Astrocyte (in vitro differentiated cells and primary cell): Measurements from ENCODE around the gene FOXJ1. TPM values are rescaled to one million over a fixed set of nuclear protein-coding genes. Genes with fewer than 3 reads are reported as not detected.
A peak's percentile ranks its signal among the peaks of the same experiment; 100 is the strongest.

Experiments
- DNase-seq: peaks from one replicate; pipeline ENCODE4 v3.0.0-alpha.2; 2010; ENCODE audit warnings: low read depth
- FAIRE-seq: peaks from 2 replicates; lab custom pipeline; 2011; peaks lifted over from hg19 to GRCh38; lab: Jason Lieb, UNC
- H2AFZ ChIP-seq: 2 replicates; pipeline ENCODE4 v1.6.0; 2012; ENCODE audit warnings: low read depth, low read length, inconsistent platforms
- H3K27ac ChIP-seq: 2 replicates; pipeline ENCODE4 v1.5.1; 2011; ENCODE audit warnings: low read depth, low read length, inconsistent platforms
- H3K27me3 ChIP-seq: 2 replicates; pipeline ENCODE4 v1.6.0; 2011; ENCODE audit warnings: low read length, inconsistent platforms; ENCODE audit not compliant: insufficient read depth
- H3K36me3 ChIP-seq: 2 replicates; pipeline ENCODE4 v1.5.1; 2011; ENCODE audit warnings: low read length, inconsistent platforms; ENCODE audit not compliant: insufficient read depth
- H3K4me1 ChIP-seq: 2 replicates; pipeline ENCODE4 v1.5.1; 2011; ENCODE audit warnings: low read length, inconsistent platforms; ENCODE audit not compliant: insufficient read depth
- H3K4me2 ChIP-seq: 2 replicates; pipeline ENCODE4 v1.6.0; 2012; ENCODE audit warnings: low read length, inconsistent platforms
- H3K4me3 ChIP-seq: 2 replicates; pipeline ENCODE4 v1.5.1; 2011; ENCODE audit warnings: low read depth, mild to moderate bottlenecking, low read length, inconsistent platforms; ENCODE audit not compliant: insufficient read depth
- H3K79me2 ChIP-seq: 2 replicates; pipeline ENCODE4 v1.6.0; 2012; ENCODE audit warnings: mild to moderate bottlenecking, low read length, inconsistent platforms; ENCODE audit not compliant: insufficient read depth
- H3K9ac ChIP-seq: 2 replicates; pipeline ENCODE4 v1.6.0; 2012; ENCODE audit warnings: mild to moderate bottlenecking, low read length, inconsistent platforms
- H3K9me3 ChIP-seq: 2 replicates; pipeline ENCODE4 v1.5.1; 2012; ENCODE audit warnings: low read depth, mild to moderate bottlenecking, low read length, inconsistent platforms; ENCODE audit not compliant: insufficient read depth
- H4K20me1 ChIP-seq: 2 replicates; pipeline ENCODE4 v1.6.0; 2012; ENCODE audit warnings: low read length, inconsistent platforms; ENCODE audit not compliant: insufficient read depth
- H3K27ac Mint-ChIP-seq: one replicate; pipeline ENCODE4 v1.8.0; 2021; ENCODE audit warnings: mild to moderate bottlenecking, mixed read lengths; ENCODE audit not compliant: unreplicated experiment
- H3K27me3 Mint-ChIP-seq: one replicate; pipeline ENCODE4 v1.8.0; 2021; ENCODE audit warnings: low read depth, mixed read lengths; ENCODE audit not compliant: unreplicated experiment
- H3K36me3 Mint-ChIP-seq: one replicate; pipeline ENCODE4 v1.8.0; 2021; ENCODE audit warnings: low read depth, mixed read lengths; ENCODE audit not compliant: unreplicated experiment
- H3K4me1 Mint-ChIP-seq: one replicate; pipeline ENCODE4 v1.8.0; 2021; ENCODE audit warnings: low read depth, mixed read lengths; ENCODE audit not compliant: unreplicated experiment
- H3K4me3 Mint-ChIP-seq: one replicate; pipeline ENCODE4 v1.8.0; 2021; ENCODE audit warnings: mild to moderate bottlenecking, moderate library complexity, mixed read lengths; ENCODE audit not compliant: unreplicated experiment
- H3K9me3 Mint-ChIP-seq: one replicate; pipeline ENCODE4 v1.8.0; 2021; ENCODE audit warnings: mild to moderate bottlenecking, mixed read lengths; ENCODE audit not compliant: unreplicated experiment
- CTCF ChIP-seq: IDR thresholded peaks from 2 replicates; pipeline ENCODE4 v1.5.1; 2011; ENCODE audit warnings: low read depth, mild to moderate bottlenecking, inconsistent platforms, low read length, moderate library complexity; ENCODE audit not compliant: insufficient read depth
- EZH2 ChIP-seq: IDR thresholded peaks from 2 replicates; pipeline ENCODE4 v1.6.1; 2012; ENCODE audit warnings: mild to moderate bottlenecking, low read length, inconsistent platforms; ENCODE audit not compliant: insufficient read depth
- total RNA-seq: library from RNA; stranded (reverse); gene quantifications from 2 replicates; pipeline ENCODE4 v1.2.1, GENCODE V29; 2021

Gene FOXJ1
- total RNA-seq, 1 donor from 2014 or later: 0.48 TPM

- no peak for FAIRE-seq
- Histone ChIP-seq H2AFZ (no peak overlapping the region), H3K9ac (no peak overlapping the region), H3K9me3 (no peaks in the 10 kb centered on the region), H3K4me2 (no peak overlapping the region), H3K36me3 (peaks cover 26% of the 10 kb centered on the region), H4K20me1 (peaks cover 43% of the 10 kb centered on the region), H3K4me3 (no peak overlapping the region), H3K79me2 (no peaks in the 10 kb centered on the region), H3K27ac (no peak overlapping the region), H3K27me3 (no peaks in the 10 kb centered on the region), H3K4me1 (no peaks in the 10 kb centered on the region)
- H3K27ac Mint-ChIP-seq: no peak overlapping the region
- H3K27me3 Mint-ChIP-seq: no peaks in the 10 kb centered on the region
- H3K4me1 Mint-ChIP-seq: no peaks in the 10 kb centered on the region
- no peak overlapping the region for H3K4me3 Mint-ChIP-seq
- no peak for DNase-seq
- no peaks in the 10 kb centered on the region for H3K9me3 Mint-ChIP-seq
- peaks cover 19% of the 10 kb centered on the region for H3K36me3 Mint-ChIP-seq
- TF ChIP-seq CTCF (no peak), EZH2 (no peak)
These were observed 50.4 kb downstream of the FOXJ1 start for GRCh38 chr17:76090517-76091129.

GRCh38 chr17:76089680-76090516 lies 51.1 kb downstream of the FOXJ1 start:
- H3K4me3 ChIP-seq: no peak overlapping the region
- peak overlapping the region; percentile 18 for H3K27ac Mint-ChIP-seq
- no peaks in the 10 kb centered on the region for H3K4me1 ChIP-seq
- peaks cover 19% of the 10 kb centered on the region for H3K36me3 Mint-ChIP-seq
- no peak overlapping the region for H3K9ac ChIP-seq
- DNase-seq (no peak), FAIRE-seq (no peak)
- no peak for TF ChIP-seq CTCF
- TF ChIP-seq EZH2: no peak
- H3K9me3 ChIP-seq: no peaks in the 10 kb centered on the region
- no peak overlapping the region for H3K4me2 ChIP-seq
- H3K79me2 ChIP-seq: no peaks in the 10 kb centered on the region
- peaks cover 23% of the 10 kb centered on the region for H3K36me3 ChIP-seq
- no peaks in the 10 kb centered on the region for H3K27me3 Mint-ChIP-seq
- no peaks in the 10 kb centered on the region for H3K27me3 ChIP-seq
- H3K9me3 Mint-ChIP-seq: no peaks in the 10 kb centered on the region
- no peak overlapping the region for H2AFZ ChIP-seq
- H3K27ac ChIP-seq: no peak overlapping the region
- no peaks in the 10 kb centered on the region for H3K4me1 Mint-ChIP-seq
- H3K4me3 Mint-ChIP-seq: no peak overlapping the region
- peaks cover 43% of the 10 kb centered on the region for H4K20me1 ChIP-seq
